ENCODE data around the gene SMU1.

The SMU1 gene

GRCh38 chr9:33076046-33077004, at the start of gene SMU1:
TSS of gene SMU1 (minus strand) at chr9:33076674. CDS start at chr9:33076608, 66 bp downstream.
- DNase-seq (ENCODE audit: low read depth in 2 of 2): peak; percentile 87 to 93

GRCh38 chr9:33125461-33125860, 49.0 kb upstream of the SMU1 start:
- no peak for DNase-seq (ENCODE audit: low read depth in 2 of 2)

GRCh38 chr9:33124751-33125381, 48.4 kb upstream of the SMU1 start:
- DNase-seq (ENCODE audit: low read depth in 2 of 2): no peak

GRCh38 chr9:33124046-33124445, 47.6 kb upstream of the SMU1 start:
- no peak for DNase-seq (ENCODE audit: low read depth in 2 of 2)

GRCh38 chr9:33123407-33124031, 47.0 kb upstream of the SMU1 start:
- DNase-seq (ENCODE audit: low read depth in 2 of 2): no peak

- no peak for DNase-seq (ENCODE audit: low read depth in 2 of 2)
These were observed 44.1 kb upstream of the SMU1 start for GRCh38 chr9:33120620-33121019.

GRCh38 chr9:33117796-33118195, 41.3 kb upstream of the SMU1 start:
- no peak for DNase-seq (ENCODE audit: low read depth in 2 of 2)

GRCh38 chr9:33117306-33117705, 40.8 kb upstream of the SMU1 start:
- no peak for DNase-seq (ENCODE audit: low read depth in 2 of 2)

GRCh38 chr9:33116860-33117259, 40.4 kb upstream of the SMU1 start:
- no peak for DNase-seq (ENCODE audit: low read depth in 2 of 2)

- no peak for DNase-seq (ENCODE audit: low read depth in 2 of 2)
These were observed 38.3 kb upstream of the SMU1 start for GRCh38 chr9:33114746-33115145.

- DNase-seq (ENCODE audit: low read depth in 2 of 2): no peak
These were observed 37.5 kb upstream of the SMU1 start for GRCh38 chr9:33113799-33114547.

- no peak for DNase-seq (ENCODE audit: low read depth in 2 of 2)
These were observed 35.6 kb upstream of the SMU1 start for GRCh38 chr9:33112094-33112493.

- no peak for DNase-seq (ENCODE audit: low read depth in 2 of 2)
These were observed 35.2 kb upstream of the SMU1 start for GRCh38 chr9:33111631-33112030.

- no peak for DNase-seq (ENCODE audit: low read depth in 2 of 2)
These were observed 34.2 kb upstream of the SMU1 start for GRCh38 chr9:33110686-33111085.

- DNase-seq (ENCODE audit: low read depth in 2 of 2): no peak
These were observed 33.5 kb upstream of the SMU1 start for GRCh38 chr9:33109850-33110595.

- no peak for DNase-seq (ENCODE audit: low read depth in 2 of 2)
These were observed 32.6 kb upstream of the SMU1 start for GRCh38 chr9:33109097-33109496.

- no peak for DNase-seq (ENCODE audit: low read depth in 2 of 2)
These were observed 32.0 kb upstream of the SMU1 start for GRCh38 chr9:33108472-33108871.

GRCh38 chr9:33107762-33108161, 31.3 kb upstream of the SMU1 start:
- no peak for DNase-seq (ENCODE audit: low read depth in 2 of 2)

- DNase-seq (ENCODE audit: low read depth in 2 of 2): no peak
These were observed 30.6 kb upstream of the SMU1 start for GRCh38 chr9:33106827-33107621.

- no peak for DNase-seq (ENCODE audit: low read depth in 2 of 2)
These were observed 29.9 kb upstream of the SMU1 start for GRCh38 chr9:33106372-33106771.

Data from stimulated activated CD8-positive, alpha-beta memory T cell treated with anti-CD3 and anti-CD28 coated beads, Interleukin-15, amount 100 ng/mL, for 4 hours (primary cell).